Natural killer cell (primary cell): ENCODE data around the gene DENND1A. TPM values are rescaled to one million over a fixed set of nuclear protein-coding genes. Genes with fewer than 3 reads are reported as not detected.

Experiments
- ATAC-seq, 3 donors: fragments of 150-1000 bp in 2 of 3; fragments of 200-7000 bp in 1 of 3; cut with Tn5 transposase; 1 replicate in 1 of 3; 2 replicates in 2 of 3; pipeline ENCODE4 v1.10.0; 2021; ENCODE audit warnings: mild to moderate bottlenecking in 2 of 3, moderate library complexity in 2 of 3
- DNase-seq, 2 donors: peaks; one replicate each; pipeline versions ENCODE4 v3.0.0 to v3.0.0-alpha.2; 2013 to 2021; ENCODE audit warnings: mixed read lengths in 1 of 2
- H3K27ac ChIP-seq: one replicate; pipeline ENCODE4 v1.5.1; 2013; ENCODE audit warnings: mild to moderate bottlenecking, low read length
- H3K27me3 ChIP-seq: one replicate; pipeline ENCODE4 v1.6.1; 2013; ENCODE audit warnings: low read length; ENCODE audit not compliant: control insufficient read depth, insufficient read depth
- H3K36me3 ChIP-seq: one replicate; pipeline ENCODE4 v1.6.1; 2013; ENCODE audit warnings: low read length; ENCODE audit not compliant: control insufficient read depth, insufficient read depth
- H3K4me1 ChIP-seq: one replicate; pipeline ENCODE4 v1.6.1; 2013; ENCODE audit warnings: low read length; ENCODE audit not compliant: control insufficient read depth, insufficient read depth
- H3K4me3 ChIP-seq: one replicate; pipeline ENCODE4 v1.5.1; 2013; ENCODE audit warnings: low read length
- H3K9me3 ChIP-seq: one replicate; pipeline ENCODE4 v1.6.1; 2013; ENCODE audit warnings: low read length; ENCODE audit not compliant: control insufficient read depth, insufficient read depth
- H3K27ac Mint-ChIP-seq, 2 donors: one replicate each; pipeline ENCODE4 v1.8.0; 2022; ENCODE audit warnings: mild to moderate bottlenecking in 2 of 2, mixed read lengths in 2 of 2, moderate library complexity in 1 of 2
- H3K27me3 Mint-ChIP-seq, 2 donors: one replicate each; pipeline ENCODE4 v1.8.0; 2022; ENCODE audit warnings: low read depth in 2 of 2, mixed read lengths in 2 of 2
- H3K36me3 Mint-ChIP-seq: one replicate; pipeline ENCODE4 v1.8.0; 2022; ENCODE audit warnings: mixed read lengths
- H3K4me1 Mint-ChIP-seq, 2 donors: one replicate each; pipeline ENCODE4 v1.8.0; 2022; ENCODE audit warnings: mixed read lengths in 2 of 2
- H3K4me3 Mint-ChIP-seq: one replicate; pipeline ENCODE4 v1.8.0; 2022; ENCODE audit warnings: mild to moderate bottlenecking, moderate library complexity, mixed read lengths
- H3K9me3 Mint-ChIP-seq, 2 donors: one replicate each; pipeline ENCODE4 v1.8.0; 2022; ENCODE audit warnings: mixed read lengths in 2 of 2
- CTCF ChIP-seq: fragments of 200-600 bp; IDR thresholded peaks from one replicate; pipeline ENCODE4 v1.8.0; 2022; ENCODE audit warnings: antibody characterized with exemption
- WGBS: methylation state at CpG from one replicate; pipeline ENCODE4 v1.1.7; 2013; ENCODE audit warnings: missing lambda C conversion rate; ENCODE audit not compliant: insufficient coverage; 5-methylcytosine and 5-hydroxymethylcytosine counted together
- intact Hi-C: fragments of 100-400 bp; cut with micrococcal nuclease; formaldehyde crosslinking; loops from one replicate; pipeline ENCODE4 v1.14.2; 2022
- total RNA-seq, 4 donors: library from RNA; stranded (reverse); fragments of 120-200 nt in 1 of 4; gene quantifications; one replicate each; pipeline versions ENCODE4 v1.2.3 to v1.2.4, GENCODE V29; 2013 to 2022

DENND1A gene
- total RNA-seq, 3 donors from 2014 or later (not counting 1 experiment from before 2014, with no cell fraction given), result 27.8 to 37.6 (median 30.9) TPM

DNA sequence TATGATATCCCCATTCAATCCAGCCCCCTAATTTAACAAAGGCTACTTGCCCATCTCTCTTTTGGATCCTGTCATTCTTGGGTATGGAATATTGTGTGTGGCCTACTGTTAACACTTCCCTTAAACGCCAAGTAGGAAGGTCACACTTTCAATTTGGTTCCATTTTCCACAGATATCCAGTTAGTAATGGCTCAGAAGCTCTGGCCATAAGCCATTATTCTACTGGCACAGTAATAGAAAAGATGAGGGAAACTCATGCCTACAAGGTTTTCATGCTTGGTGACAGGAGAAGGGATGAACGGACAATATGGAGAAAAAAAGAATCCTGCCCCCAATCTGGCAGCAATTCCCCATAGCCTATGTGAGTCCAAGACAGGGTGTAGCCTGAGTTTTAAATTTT, 346.3 kb downstream of the DENND1A start:
- H3K27me3 Mint-ChIP-seq, result no peaks in the 10 kb centered on the region
- Histone ChIP-seq H3K27ac (no peak overlapping the region), H3K4me1 (no peaks in the 10 kb centered on the region), H3K36me3 (peaks cover 5% of the 10 kb centered on the region), H3K27me3 (no peaks in the 10 kb centered on the region), H3K4me3 (no peak overlapping the region), H3K9me3 (peaks cover 20% of the 10 kb centered on the region)
- 100% methylated on average over 2 of the region's 2 CpGs for WGBS
- DNase-seq (no peak), ATAC-seq (no peak)
- no peak overlapping the region for H3K27ac Mint-ChIP-seq
- H3K4me1 Mint-ChIP-seq, result no peaks in the 10 kb centered on the region
- TF ChIP-seq CTCF, result no peak
- peaks cover 21% of the 10 kb centered on the region for H3K36me3 Mint-ChIP-seq
- intact Hi-C loops, result no loop called here
- peaks cover 4 to 5% of the 10 kb centered on the region in 2 donors for H3K9me3 Mint-ChIP-seq
- H3K4me3 Mint-ChIP-seq, result no peak overlapping the region

GRCh38 chr9:123571240-123571639, 358.7 kb downstream of the DENND1A start:
- Histone ChIP-seq H3K4me1 (no peaks in the 10 kb centered on the region), H3K27ac (no peak overlapping the region), H3K27me3 (no peaks in the 10 kb centered on the region), H3K9me3 (no peaks in the 10 kb centered on the region), H3K4me3 (no peak overlapping the region), H3K36me3 (no peaks in the 10 kb centered on the region)
- H3K4me1 Mint-ChIP-seq, result no peaks in the 10 kb centered on the region
- intact Hi-C loops, result no loop called here
- DNase-seq (no peak), ATAC-seq (no peak)
- H3K27me3 Mint-ChIP-seq, result no peaks in the 10 kb centered on the region
- no peak overlapping the region for H3K27ac Mint-ChIP-seq
- 71% methylated on average over 1 of the region's 2 CpGs for WGBS
- H3K9me3 Mint-ChIP-seq, result no peaks in the 10 kb centered on the region
- TF ChIP-seq CTCF, result no peak
- H3K36me3 Mint-ChIP-seq, result peaks cover under 1% of the 10 kb centered on the region
- H3K4me3 Mint-ChIP-seq, result no peak overlapping the region

DNA sequence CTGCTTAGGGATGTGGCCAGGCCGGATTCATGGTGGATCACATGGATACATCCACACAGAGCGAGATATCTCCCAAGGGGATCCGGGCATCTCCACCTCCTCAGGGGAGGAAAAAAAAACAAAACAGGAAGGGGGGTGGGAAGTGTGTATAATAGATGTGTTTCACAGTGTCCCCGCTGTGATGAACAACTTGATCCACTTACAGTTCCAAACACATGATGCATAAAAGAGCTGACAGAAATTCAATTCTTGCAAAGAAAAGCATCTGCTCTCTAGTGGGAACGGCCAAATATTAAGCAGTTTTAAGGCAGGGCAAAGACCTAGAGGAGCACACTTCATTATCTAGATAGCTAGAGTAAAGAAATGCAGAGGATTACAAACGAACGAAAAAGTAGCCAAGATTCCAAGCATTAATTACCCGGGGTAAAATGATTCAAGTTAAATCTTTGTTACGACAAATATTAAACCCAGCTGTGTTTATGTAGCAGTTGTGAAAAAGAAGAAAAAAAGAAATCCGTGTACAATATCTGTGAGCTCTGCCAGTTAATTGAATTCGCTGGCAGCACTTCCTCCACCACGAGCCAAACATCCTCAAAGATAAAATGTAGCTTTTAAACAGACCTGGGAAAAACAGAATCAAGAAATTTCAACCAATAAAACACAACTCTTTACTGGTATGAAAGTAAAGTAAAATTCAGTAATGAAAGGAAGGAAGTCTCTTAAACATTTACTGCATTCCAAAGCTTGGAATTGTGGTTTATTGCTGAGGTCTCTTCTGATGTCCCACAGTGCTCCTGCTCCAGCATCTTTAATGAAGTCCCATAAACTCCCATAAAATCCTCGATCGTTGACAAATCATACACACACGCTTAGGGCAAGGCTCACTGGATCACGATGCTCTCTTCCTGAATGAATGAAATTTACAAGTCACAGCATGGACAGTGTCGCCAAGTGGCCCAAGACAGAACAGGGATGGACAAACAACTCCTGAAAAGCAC, 360.9 kb downstream of the DENND1A start:
- intact Hi-C loops, result no loop called here
- H3K36me3 ChIP-seq, result no peaks in the 10 kb centered on the region
- no peak for TF ChIP-seq CTCF
- H3K27me3 Mint-ChIP-seq, result no peaks in the 10 kb centered on the region
- H3K27ac ChIP-seq, result no peak overlapping the region
- H3K9me3 ChIP-seq, result no peaks in the 10 kb centered on the region
- H3K4me3 ChIP-seq, result no peak overlapping the region
- no peak overlapping the region for H3K4me3 Mint-ChIP-seq
- DNase-seq (no peak), ATAC-seq (no peak)
- H3K9me3 Mint-ChIP-seq, result no peaks in the 10 kb centered on the region
- H3K36me3 Mint-ChIP-seq, result no peaks in the 10 kb centered on the region
- peaks cover 0 to 4% of the 10 kb centered on the region in 2 donors for H3K4me1 Mint-ChIP-seq
- WGBS, result 91% methylated on average over 15 of the region's 17 CpGs
- H3K27ac Mint-ChIP-seq, result no peak overlapping the region
- no peaks in the 10 kb centered on the region for H3K4me1 ChIP-seq
- H3K27me3 ChIP-seq, result no peaks in the 10 kb centered on the region
